ENCODE measurements around the gene ST6GAL2. TPM values are rescaled to one million over a fixed set of nuclear protein-coding genes. Genes with fewer than 3 reads are reported as not detected.

The ST6GAL2 gene
- total and polyA plus RNA-seq, 4 donors, result 1.0 to 3.6 (median 2.3) TPM

DNA sequence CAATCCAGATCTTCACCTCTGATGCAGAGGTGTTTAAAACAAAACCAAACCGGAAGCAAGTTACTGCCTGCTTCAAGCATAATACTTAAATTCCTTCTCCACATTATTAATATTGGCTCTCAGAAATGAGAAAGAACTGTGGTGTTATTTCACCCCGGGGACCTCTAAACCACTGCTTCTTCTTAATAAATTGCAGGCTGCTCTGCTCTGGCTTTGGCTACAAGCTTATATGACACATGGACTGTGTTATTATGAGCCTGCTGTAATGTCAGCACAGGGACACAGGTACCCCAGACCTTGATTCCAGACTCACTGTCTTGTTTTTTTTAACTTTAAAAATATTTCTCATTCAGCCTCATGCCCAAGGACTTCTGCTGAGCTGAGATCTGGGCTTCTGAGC is 45.1 kb downstream of the ST6GAL2 start:
- Histone ChIP-seq H3K9ac (ENCODE audit: low read depth in 1 of 2, low read length in 2 of 2) (no peak overlapping the region), H3K36me3 (ENCODE audit: control insufficient read depth in 4 of 4, insufficient read depth in 3 of 4, low read depth in 1 of 4, low read length in 3 of 4) (no peaks in the 10 kb centered on the region), H3K27me3 (ENCODE audit: control insufficient read depth in 4 of 4, insufficient read depth in 4 of 4, low read length in 3 of 4) (peaks cover 0 to 3% (median 0%) of the 10 kb centered on the region in 4 donors), H3K4me3 (ENCODE audit: low read depth in 1 of 3, low read length in 3 of 3) (no peak overlapping the region), H3K4me1 (ENCODE audit: control insufficient read depth in 4 of 4, insufficient read depth in 4 of 4, low read length in 3 of 4) (no peaks in the 10 kb centered on the region), H3K27ac (ENCODE audit: low read depth in 1 of 2, low read length in 2 of 2) (no peak overlapping the region), H3K9me3 (ENCODE audit: control insufficient read depth in 4 of 4, low read length in 3 of 4) (no peaks in the 10 kb centered on the region)
- no peak for DNase-seq (ENCODE audit: low spot score)
- WGBS, result 77% methylated on average over 2 of the region's 2 CpGs
- TF ChIP-seq FOXA1 (IDR thresholded peaks at IDR 0.05), result no peak
- TF ChIP-seq, protein P1, sequence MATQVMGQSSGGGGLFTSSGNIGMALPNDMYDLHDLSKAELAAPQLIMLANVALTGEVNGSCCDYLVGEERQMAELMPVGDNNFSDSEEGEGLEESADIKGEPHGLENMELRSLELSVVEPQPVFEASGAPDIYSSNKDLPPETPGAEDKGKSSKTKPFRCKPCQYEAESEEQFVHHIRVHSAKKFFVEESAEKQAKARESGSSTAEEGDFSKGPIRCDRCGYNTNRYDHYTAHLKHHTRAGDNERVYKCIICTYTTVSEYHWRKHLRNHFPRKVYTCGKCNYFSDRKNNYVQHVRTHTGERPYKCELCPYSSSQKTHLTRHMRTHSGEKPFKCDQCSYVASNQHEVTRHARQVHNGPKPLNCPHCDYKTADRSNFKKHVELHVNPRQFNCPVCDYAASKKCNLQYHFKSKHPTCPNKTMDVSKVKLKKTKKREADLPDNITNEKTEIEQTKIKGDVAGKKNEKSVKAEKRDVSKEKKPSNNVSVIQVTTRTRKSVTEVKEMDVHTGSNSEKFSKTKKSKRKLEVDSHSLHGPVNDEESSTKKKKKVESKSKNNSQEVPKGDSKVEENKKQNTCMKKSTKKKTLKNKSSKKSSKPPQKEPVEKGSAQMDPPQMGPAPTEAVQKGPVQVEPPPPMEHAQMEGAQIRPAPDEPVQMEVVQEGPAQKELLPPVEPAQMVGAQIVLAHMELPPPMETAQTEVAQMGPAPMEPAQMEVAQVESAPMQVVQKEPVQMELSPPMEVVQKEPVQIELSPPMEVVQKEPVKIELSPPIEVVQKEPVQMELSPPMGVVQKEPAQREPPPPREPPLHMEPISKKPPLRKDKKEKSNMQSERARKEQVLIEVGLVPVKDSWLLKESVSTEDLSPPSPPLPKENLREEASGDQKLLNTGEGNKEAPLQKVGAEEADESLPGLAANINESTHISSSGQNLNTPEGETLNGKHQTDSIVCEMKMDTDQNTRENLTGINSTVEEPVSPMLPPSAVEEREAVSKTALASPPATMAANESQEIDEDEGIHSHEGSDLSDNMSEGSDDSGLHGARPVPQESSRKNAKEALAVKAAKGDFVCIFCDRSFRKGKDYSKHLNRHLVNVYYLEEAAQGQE (IDR thresholded peaks at IDR 0.05), result no peak
- TF ChIP-seq SP1 (IDR thresholded peaks at IDR 0.05), result no peak
- no peak for TF ChIP-seq TAF1 (conservative IDR thresholded peaks at IDR 0.05)
- TF ChIP-seq JUND (IDR thresholded peaks at IDR 0.05), result no peak
- no peak for TF ChIP-seq HNF4A (conservative IDR thresholded peaks at IDR 0.05)
- TF ChIP-seq, protein P2, sequence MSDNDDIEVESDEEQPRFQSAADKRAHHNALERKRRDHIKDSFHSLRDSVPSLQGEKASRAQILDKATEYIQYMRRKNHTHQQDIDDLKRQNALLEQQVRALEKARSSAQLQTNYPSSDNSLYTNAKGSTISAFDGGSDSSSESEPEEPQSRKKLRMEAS (IDR thresholded peaks at IDR 0.05), result no peak
- TF ChIP-seq, protein P3, sequence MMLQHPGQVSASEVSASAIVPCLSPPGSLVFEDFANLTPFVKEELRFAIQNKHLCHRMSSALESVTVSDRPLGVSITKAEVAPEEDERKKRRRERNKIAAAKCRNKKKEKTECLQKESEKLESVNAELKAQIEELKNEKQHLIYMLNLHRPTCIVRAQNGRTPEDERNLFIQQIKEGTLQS (IDR thresholded peaks at IDR 0.05), result no peak
- no peak for TF ChIP-seq FOXA2 (IDR thresholded peaks at IDR 0.05)
- TF ChIP-seq, protein P4, sequence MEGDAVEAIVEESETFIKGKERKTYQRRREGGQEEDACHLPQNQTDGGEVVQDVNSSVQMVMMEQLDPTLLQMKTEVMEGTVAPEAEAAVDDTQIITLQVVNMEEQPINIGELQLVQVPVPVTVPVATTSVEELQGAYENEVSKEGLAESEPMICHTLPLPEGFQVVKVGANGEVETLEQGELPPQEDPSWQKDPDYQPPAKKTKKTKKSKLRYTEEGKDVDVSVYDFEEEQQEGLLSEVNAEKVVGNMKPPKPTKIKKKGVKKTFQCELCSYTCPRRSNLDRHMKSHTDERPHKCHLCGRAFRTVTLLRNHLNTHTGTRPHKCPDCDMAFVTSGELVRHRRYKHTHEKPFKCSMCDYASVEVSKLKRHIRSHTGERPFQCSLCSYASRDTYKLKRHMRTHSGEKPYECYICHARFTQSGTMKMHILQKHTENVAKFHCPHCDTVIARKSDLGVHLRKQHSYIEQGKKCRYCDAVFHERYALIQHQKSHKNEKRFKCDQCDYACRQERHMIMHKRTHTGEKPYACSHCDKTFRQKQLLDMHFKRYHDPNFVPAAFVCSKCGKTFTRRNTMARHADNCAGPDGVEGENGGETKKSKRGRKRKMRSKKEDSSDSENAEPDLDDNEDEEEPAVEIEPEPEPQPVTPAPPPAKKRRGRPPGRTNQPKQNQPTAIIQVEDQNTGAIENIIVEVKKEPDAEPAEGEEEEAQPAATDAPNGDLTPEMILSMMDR (IDR thresholded peaks at IDR 0.05; ENCODE audit: low read depth, low read length, missing input control), result no peak

DNA sequence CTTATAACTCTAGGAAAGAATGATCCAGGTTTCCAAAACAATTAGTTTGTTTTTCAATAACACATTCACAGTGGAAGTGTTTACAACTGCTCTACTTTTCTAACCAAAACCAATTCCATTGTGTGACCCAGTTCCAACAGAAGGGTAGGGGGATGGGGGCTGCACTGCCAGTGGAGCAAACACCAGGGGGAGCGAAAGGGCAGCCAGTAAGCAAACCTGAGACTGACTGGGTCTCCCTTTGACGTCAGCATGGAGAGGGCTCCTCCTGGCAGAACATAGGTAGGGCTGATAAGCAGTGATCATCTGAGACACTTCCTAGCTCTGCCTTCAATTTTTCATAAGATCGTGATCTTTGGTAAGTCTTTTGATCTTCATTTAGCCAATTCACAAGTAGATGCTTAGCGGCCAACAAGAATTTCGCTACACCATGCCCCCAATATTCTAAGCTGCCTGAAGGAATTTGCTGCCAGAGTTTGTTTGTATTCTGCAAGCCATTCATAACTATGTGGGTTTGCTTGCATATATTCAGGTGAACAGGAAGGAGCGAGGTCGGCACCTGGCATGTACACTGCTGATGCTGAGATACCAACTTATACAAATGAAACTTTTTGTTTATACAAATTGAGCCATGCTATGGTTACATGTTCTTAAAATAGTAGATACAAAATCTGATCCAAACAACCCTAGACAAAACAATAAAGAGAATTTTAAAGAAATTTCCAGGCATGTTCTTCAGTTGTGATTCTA is 45.9 kb downstream of the ST6GAL2 start:
- Histone ChIP-seq H3K4me1 (ENCODE audit: control insufficient read depth in 4 of 4, insufficient read depth in 4 of 4, low read length in 3 of 4) (no peaks in the 10 kb centered on the region), H3K27ac (ENCODE audit: low read depth in 1 of 2, low read length in 2 of 2) (no peak overlapping the region), H3K9ac (ENCODE audit: low read depth in 1 of 2, low read length in 2 of 2) (no peak overlapping the region), H3K27me3 (ENCODE audit: control insufficient read depth in 4 of 4, insufficient read depth in 4 of 4, low read length in 3 of 4) (peaks cover 0 to 3% (median 0%) of the 10 kb centered on the region in 4 donors), H3K36me3 (ENCODE audit: control insufficient read depth in 4 of 4, insufficient read depth in 3 of 4, low read depth in 1 of 4, low read length in 3 of 4) (no peaks in the 10 kb centered on the region), H3K9me3 (ENCODE audit: control insufficient read depth in 4 of 4, low read length in 3 of 4) (no peaks in the 10 kb centered on the region), H3K4me3 (ENCODE audit: low read depth in 1 of 3, low read length in 3 of 3) (no peak overlapping the region)
- 61% methylated on average over 7 of the region's 7 CpGs for WGBS
- TF ChIP-seq, protein P5, sequence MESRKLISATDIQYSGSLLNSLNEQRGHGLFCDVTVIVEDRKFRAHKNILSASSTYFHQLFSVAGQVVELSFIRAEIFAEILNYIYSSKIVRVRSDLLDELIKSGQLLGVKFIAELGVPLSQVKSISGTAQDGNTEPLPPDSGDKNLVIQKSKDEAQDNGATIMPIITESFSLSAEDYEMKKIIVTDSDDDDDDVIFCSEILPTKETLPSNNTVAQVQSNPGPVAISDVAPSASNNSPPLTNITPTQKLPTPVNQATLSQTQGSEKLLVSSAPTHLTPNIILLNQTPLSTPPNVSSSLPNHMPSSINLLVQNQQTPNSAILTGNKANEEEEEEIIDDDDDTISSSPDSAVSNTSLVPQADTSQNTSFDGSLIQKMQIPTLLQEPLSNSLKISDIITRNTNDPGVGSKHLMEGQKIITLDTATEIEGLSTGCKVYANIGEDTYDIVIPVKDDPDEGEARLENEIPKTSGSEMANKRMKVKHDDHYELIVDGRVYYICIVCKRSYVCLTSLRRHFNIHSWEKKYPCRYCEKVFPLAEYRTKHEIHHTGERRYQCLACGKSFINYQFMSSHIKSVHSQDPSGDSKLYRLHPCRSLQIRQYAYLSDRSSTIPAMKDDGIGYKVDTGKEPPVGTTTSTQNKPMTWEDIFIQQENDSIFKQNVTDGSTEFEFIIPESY (IDR thresholded peaks at IDR 0.05), result no peak
- TF ChIP-seq HNF4A (conservative IDR thresholded peaks at IDR 0.05) (no peak), EGR1 (IDR thresholded peaks at IDR 0.05; ENCODE audit: low read depth in 2 of 2) (no peak), FOXA2 (IDR thresholded peaks at IDR 0.05) (no peak), RAD21 (IDR thresholded peaks at IDR 0.05) (no peak), NR2F2 (IDR thresholded peaks at IDR 0.05) (no peak), TAF1 (conservative IDR thresholded peaks at IDR 0.05) (no peak), HNF4G (IDR thresholded peaks at IDR 0.05) (no peak), RXRA (IDR thresholded peaks at IDR 0.05) (no peak)
- TF ChIP-seq, protein P4 (IDR thresholded peaks at IDR 0.05; ENCODE audit: low read depth, low read length, missing input control), result no peak
- TF ChIP-seq, protein P1 (IDR thresholded peaks at IDR 0.05), result no peak
- TF ChIP-seq, protein P3 (IDR thresholded peaks at IDR 0.05), result no peak
- DNase-seq (ENCODE audit: low spot score), result no peak

Data from liver (tissue), 9 donors.